Activated naive CD8-positive, alpha-beta T cell treated with anti-CD3 and anti-CD28 coated beads for 36 hours (primary cell): Measurements from ENCODE around the gene GARIN5A. TPM values are rescaled to one million over a fixed set of nuclear protein-coding genes. Genes with fewer than 3 reads are reported as not detected.

Source experiments
- DNase-seq: peaks from one replicate; pipeline ENCODE4 v3.0.0; 2021
- H3K27ac Mint-ChIP-seq: one replicate; pipeline ENCODE4 v1.8.0; 2022; ENCODE audit warnings: mild to moderate bottlenecking, moderate library complexity, mixed read lengths
- H3K27me3 Mint-ChIP-seq: one replicate; pipeline ENCODE4 v1.8.0; 2022; ENCODE audit warnings: mild to moderate bottlenecking, mixed read lengths
- H3K36me3 Mint-ChIP-seq: one replicate; pipeline ENCODE4 v1.8.0; 2021; ENCODE audit warnings: mild to moderate bottlenecking, mixed read lengths
- H3K4me1 Mint-ChIP-seq: one replicate; pipeline ENCODE4 v1.8.0; 2021; ENCODE audit warnings: mixed read lengths
- H3K4me3 Mint-ChIP-seq: one replicate; pipeline ENCODE4 v1.8.0; 2022; ENCODE audit warnings: mild to moderate bottlenecking, moderate library complexity, mixed read lengths
- H3K9me3 Mint-ChIP-seq: one replicate; pipeline ENCODE4 v1.8.0; 2022; ENCODE audit warnings: mixed read lengths
- total RNA-seq, 2 experiments: library from RNA; stranded (reverse); gene quantifications; one replicate each; pipeline ENCODE4 v1.2.3, GENCODE V29; 2021

Gene GARIN5A
- total RNA-seq, 2 experiments from 2014 or later: 0.52 to 0.90 TPM

- no peak overlapping the region for H3K4me3 Mint-ChIP-seq
- H3K27me3 Mint-ChIP-seq: no peaks in the 10 kb centered on the region
- DNase-seq: no peak
- no peaks in the 10 kb centered on the region for H3K9me3 Mint-ChIP-seq
- no peaks in the 10 kb centered on the region for H3K4me1 Mint-ChIP-seq
- no peaks in the 10 kb centered on the region for H3K36me3 Mint-ChIP-seq
- no peak overlapping the region for H3K27ac Mint-ChIP-seq
These were observed 9.1 kb downstream of the GARIN5A start for GRCh38 chr19:50467566-50467965.

- Mint-ChIP-seq H3K27me3 (peaks cover 2% of the 10 kb centered on the region), H3K4me3 (no peak overlapping the region), H3K4me1 (no peaks in the 10 kb centered on the region), H3K36me3 (no peaks in the 10 kb centered on the region), H3K27ac (no peak overlapping the region), H3K9me3 (no peaks in the 10 kb centered on the region)
- DNase-seq: no peak
These were observed 10.0 kb downstream of the GARIN5A start for GRCh38 chr19:50466706-50467039.

GRCh38 chr19:50465986-50466705 is 10.5 kb downstream of the GARIN5A start:
- Mint-ChIP-seq H3K4me1 (no peaks in the 10 kb centered on the region), H3K36me3 (no peaks in the 10 kb centered on the region), H3K27me3 (peaks cover 7% of the 10 kb centered on the region), H3K27ac (no peak overlapping the region), H3K9me3 (no peaks in the 10 kb centered on the region), H3K4me3 (no peak overlapping the region)
- no peak for DNase-seq

- Mint-ChIP-seq H3K4me3 (no peak overlapping the region), H3K27ac (no peak overlapping the region), H3K36me3 (no peaks in the 10 kb centered on the region)
These were observed 11.6 kb downstream of the GARIN5A start for GRCh38 chr19:50465000-50465399.

GRCh38 chr19:50464348-50464747 is 12.3 kb downstream of the GARIN5A start:
- no peaks in the 10 kb centered on the region for H3K36me3 Mint-ChIP-seq
- no peak overlapping the region for H3K27ac Mint-ChIP-seq
- DNase-seq: no peak
- peaks cover 6% of the 10 kb centered on the region for H3K4me1 Mint-ChIP-seq
- H3K4me3 Mint-ChIP-seq: no peak overlapping the region
- H3K27me3 Mint-ChIP-seq: peaks cover 21% of the 10 kb centered on the region
- H3K9me3 Mint-ChIP-seq: no peaks in the 10 kb centered on the region

More at GRCh38 chr19:50465000-50465399, 11.6 kb downstream of the GARIN5A start:
- H3K4me1 Mint-ChIP-seq: peaks cover 5% of the 10 kb centered on the region
- no peak for DNase-seq
- no peaks in the 10 kb centered on the region for H3K9me3 Mint-ChIP-seq
- H3K27me3 Mint-ChIP-seq: peaks cover 14% of the 10 kb centered on the region

- no peak for DNase-seq
- Mint-ChIP-seq H3K9me3 (no peaks in the 10 kb centered on the region), H3K36me3 (no peaks in the 10 kb centered on the region), H3K27ac (no peak overlapping the region), H3K4me3 (no peak overlapping the region), H3K27me3 (peaks cover 29% of the 10 kb centered on the region), H3K4me1 (peaks cover 6% of the 10 kb centered on the region)
These were observed 13.7 kb downstream of the GARIN5A start for GRCh38 chr19:50462970-50463369.

- Mint-ChIP-seq H3K36me3 (no peaks in the 10 kb centered on the region), H3K27ac (no peak overlapping the region), H3K4me1 (peaks cover 6% of the 10 kb centered on the region), H3K4me3 (no peak overlapping the region), H3K27me3 (peaks cover 41% of the 10 kb centered on the region), H3K9me3 (no peaks in the 10 kb centered on the region)
- DNase-seq: peak; percentile 51
These were observed 15.4 kb downstream of the GARIN5A start for GRCh38 chr19:50461066-50461875.

GRCh38 chr19:50460161-50460765 is 16.4 kb downstream of the GARIN5A start:
- H3K4me3 Mint-ChIP-seq: no peak overlapping the region
- peaks cover 6% of the 10 kb centered on the region for H3K4me1 Mint-ChIP-seq
- DNase-seq: peak; percentile 28
- peak overlapping the region; percentile 6 for H3K27ac Mint-ChIP-seq
- H3K27me3 Mint-ChIP-seq: peaks cover 41% of the 10 kb centered on the region
- no peaks in the 10 kb centered on the region for H3K36me3 Mint-ChIP-seq
- H3K9me3 Mint-ChIP-seq: no peaks in the 10 kb centered on the region

GRCh38 chr19:50459638-50460037 is 17.0 kb downstream of the GARIN5A start:
- H3K9me3 Mint-ChIP-seq: no peaks in the 10 kb centered on the region
- no peak overlapping the region for H3K4me3 Mint-ChIP-seq
- peak overlapping the region; percentile 27 for H3K27ac Mint-ChIP-seq
- H3K4me1 Mint-ChIP-seq: peaks cover 6% of the 10 kb centered on the region
- no peaks in the 10 kb centered on the region for H3K36me3 Mint-ChIP-seq
- H3K27me3 Mint-ChIP-seq: peaks cover 41% of the 10 kb centered on the region
- no peak for DNase-seq

- Mint-ChIP-seq H3K4me1 (peaks cover 6% of the 10 kb centered on the region), H3K4me3 (no peak overlapping the region), H3K27ac (no peak overlapping the region), H3K36me3 (no peaks in the 10 kb centered on the region), H3K27me3 (peaks cover 41% of the 10 kb centered on the region), H3K9me3 (no peaks in the 10 kb centered on the region)
- DNase-seq: no peak
These were observed 17.6 kb downstream of the GARIN5A start for GRCh38 chr19:50459067-50459456.

GRCh38 chr19:50458396-50459066 is 18.1 kb downstream of the GARIN5A start:
- H3K27me3 Mint-ChIP-seq: peaks cover 41% of the 10 kb centered on the region
- no peak overlapping the region for H3K4me3 Mint-ChIP-seq
- H3K27ac Mint-ChIP-seq: no peak overlapping the region
- peaks cover 6% of the 10 kb centered on the region for H3K4me1 Mint-ChIP-seq
- H3K36me3 Mint-ChIP-seq: no peaks in the 10 kb centered on the region
- no peaks in the 10 kb centered on the region for H3K9me3 Mint-ChIP-seq
- DNase-seq: no peak

- H3K9me3 Mint-ChIP-seq: no peaks in the 10 kb centered on the region
- peaks cover 41% of the 10 kb centered on the region for H3K27me3 Mint-ChIP-seq
- H3K4me1 Mint-ChIP-seq: peaks cover 6% of the 10 kb centered on the region
- no peaks in the 10 kb centered on the region for H3K36me3 Mint-ChIP-seq
- no peak for DNase-seq
- no peak overlapping the region for H3K4me3 Mint-ChIP-seq
- no peak overlapping the region for H3K27ac Mint-ChIP-seq
These were observed 19.3 kb downstream of the GARIN5A start for GRCh38 chr19:50457300-50457699.

- DNase-seq: no peak
- Mint-ChIP-seq H3K9me3 (no peaks in the 10 kb centered on the region), H3K27ac (no peak overlapping the region), H3K36me3 (no peaks in the 10 kb centered on the region), H3K4me1 (peaks cover 6% of the 10 kb centered on the region), H3K4me3 (no peak overlapping the region), H3K27me3 (peaks cover 36% of the 10 kb centered on the region)
These were observed 20.7 kb downstream of the GARIN5A start for GRCh38 chr19:50455992-50456391.

- DNase-seq: no peak
- no peak overlapping the region for H3K27ac Mint-ChIP-seq
- peaks cover 27% of the 10 kb centered on the region for H3K27me3 Mint-ChIP-seq
- H3K4me1 Mint-ChIP-seq: no peaks in the 10 kb centered on the region
- H3K36me3 Mint-ChIP-seq: no peaks in the 10 kb centered on the region
- no peak overlapping the region for H3K4me3 Mint-ChIP-seq
- H3K9me3 Mint-ChIP-seq: no peaks in the 10 kb centered on the region
These were observed 23.4 kb downstream of the GARIN5A start for GRCh38 chr19:50453243-50453642.

- peaks cover 13% of the 10 kb centered on the region for H3K27me3 Mint-ChIP-seq
- no peak overlapping the region for H3K27ac Mint-ChIP-seq
- H3K9me3 Mint-ChIP-seq: no peaks in the 10 kb centered on the region
- no peak overlapping the region for H3K4me3 Mint-ChIP-seq
- H3K4me1 Mint-ChIP-seq: no peaks in the 10 kb centered on the region
- peaks cover 2% of the 10 kb centered on the region for H3K36me3 Mint-ChIP-seq
- DNase-seq: no peak
These were observed 25.5 kb downstream of the GARIN5A start for GRCh38 chr19:50451223-50451534.
